Measurements from ENCODE around the gene PRH1.

PRH1 gene

DNA sequence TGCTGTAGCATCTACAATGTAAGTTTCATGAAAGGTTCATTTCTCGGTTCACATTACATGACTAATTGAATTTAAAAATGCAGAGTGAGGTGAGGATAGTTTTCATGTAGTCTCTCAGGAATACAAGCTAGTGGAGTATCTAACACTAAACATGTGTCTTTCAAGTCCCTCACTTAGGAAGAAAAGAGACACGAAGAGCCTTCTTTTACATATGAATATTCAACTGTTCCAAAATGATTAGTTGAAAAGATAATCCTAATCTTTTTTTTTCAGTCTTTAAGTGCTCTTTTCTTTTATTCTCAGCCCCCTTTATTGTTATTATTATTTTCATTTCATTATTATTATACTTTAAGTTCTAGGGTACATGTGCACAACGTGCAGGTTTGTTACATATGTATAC is 45.6 kb downstream of the PRH1 start:
- no peak for DNase-seq

Data from NCI-H187 treated with DMSO at 0.1 percent for 48 hours (cell line).